Kidney (tissue), 14 donors: ENCODE data around the gene TRAF3. TPM values are rescaled to one million over a fixed set of nuclear protein-coding genes. Genes with fewer than 3 reads are reported as not detected.

Experiments
- DNase-seq, 5 donors: peaks; one replicate each; pipeline ENCODE4 v3.0.0-alpha.2; 2013 to 2020
- FAIRE-seq: peaks from 2 replicates; lab custom pipeline; 2012; peaks lifted over from hg19 to GRCh38; lab: Jason Lieb, UNC
- H3K27ac ChIP-seq, 2 donors: one replicate each; pipeline ENCODE4 v1.7.0; 2013; ENCODE audit warnings: low read depth in 2 of 2, low read length in 2 of 2, inconsistent platforms in 1 of 2
- H3K27me3 ChIP-seq: one replicate; pipeline ENCODE4 v1.7.1; 2013; ENCODE audit warnings: low read length, inconsistent platforms; ENCODE audit not compliant: control insufficient read depth, insufficient read depth
- H3K36me3 ChIP-seq, 3 donors: one replicate each; pipeline versions ENCODE4 v1.7.0 to v1.7.1; 2013; ENCODE audit warnings: low read length in 3 of 3, control low read depth in 1 of 3, inconsistent platforms in 1 of 3; ENCODE audit not compliant: insufficient read depth in 3 of 3, control insufficient read depth in 2 of 3
- H3K4me1 ChIP-seq, 3 donors: one replicate each; pipeline versions ENCODE4 v1.7.0 to v1.7.1; 2013; ENCODE audit warnings: low read length in 3 of 3, inconsistent platforms in 1 of 3, low read depth in 1 of 3; ENCODE audit not compliant: control insufficient read depth in 2 of 3, insufficient read depth in 2 of 3
- H3K4me3 ChIP-seq, 3 donors: one replicate each; pipeline versions ENCODE4 v1.7.0 to v1.8.1; 2013; ENCODE audit warnings: low read length in 3 of 3, control low read depth in 1 of 3, inconsistent platforms in 1 of 3
- H3K9ac ChIP-seq, 3 donors: one replicate each; pipeline versions ENCODE4 v1.7.0 to v1.7.1; 2013; ENCODE audit warnings: low read length in 3 of 3, control low read depth in 1 of 3, inconsistent platforms in 1 of 3
- H3K9me3 ChIP-seq, 3 donors: one replicate each; pipeline versions ENCODE4 v1.7.0 to v1.7.1; 2013; ENCODE audit warnings: low read length in 3 of 3, control low read depth in 1 of 3, inconsistent platforms in 1 of 3; ENCODE audit not compliant: control insufficient read depth in 2 of 3, insufficient read depth in 1 of 3
- CTCF ChIP-seq: IDR thresholded peaks from 3 replicates; pipeline ENCODE4 v1.5.1; 2012; ENCODE audit warnings: mild to moderate bottlenecking, moderate library complexity, borderline replicate concordance; ENCODE audit not compliant: insufficient read depth; ENCODE audit errors: extremely low read depth
- intact Hi-C: fragments of 100-400 bp; cut with DNase I; formaldehyde crosslinking; loops from one replicate; pipeline ENCODE4 v1.11.1; 2022
- polyA plus RNA-seq: library from polyadenylated mRNA; stranded (reverse); fragments of 350-450 nt; fragmentation: Illumina TruSeq; extraction: RNeasy Lipid Tissue Mini Kit (QIAGEN cat#74804); gene quantifications from one replicate; pipeline ENCODE4 v1.2.3, GENCODE V29; 2014; ENCODE audit warnings: low read depth, low replicate concordance; ENCODE audit not compliant: insufficient read depth
- total RNA-seq: library from RNA; stranded (reverse); fragmentation: NEBNext Ultra II Directional; extraction: Animal tissue kit (Norgen Biotek cat#: 25700); gene quantifications from one replicate; pipeline ENCODE4 v1.2.1, GENCODE V29; 2021
- donor health status: control.
- donor health status: control.
- donor health status: control.
- donor health status: control.
- donor health status: control.
- donor health status: DM: yes; HTN: yes; CAD: no.
- donor health status: Normal renal cell carcinoma (clear cell type).

Gene TRAF3
- total and polyA plus RNA-seq, 2 donors from 2014 or later, result 5.2 to 35.4 TPM

- no peak overlapping the region for H3K4me3 ChIP-seq
- intact Hi-C loops, result no loop called here
- H3K9ac ChIP-seq, result no peak overlapping the region
- TF ChIP-seq CTCF, result no peak
- H3K27ac ChIP-seq, result no peak overlapping the region
- FAIRE-seq (no peak), DNase-seq (peak in 3 of 5 donors; percentile 22 to 66 (median 56))
- H3K36me3 ChIP-seq, result no peaks in the 10 kb centered on the region
- peaks cover 0 to 2% (median 0%) of the 10 kb centered on the region in 3 donors for H3K4me1 ChIP-seq
- no peaks in the 10 kb centered on the region for H3K27me3 ChIP-seq
- H3K9me3 ChIP-seq, result peaks cover 0 to 4% (median 0%) of the 10 kb centered on the region in 3 donors
These were observed 18.0 kb downstream of the TRAF3 start for GRCh38 chr14:102795060-102795925.

DNA sequence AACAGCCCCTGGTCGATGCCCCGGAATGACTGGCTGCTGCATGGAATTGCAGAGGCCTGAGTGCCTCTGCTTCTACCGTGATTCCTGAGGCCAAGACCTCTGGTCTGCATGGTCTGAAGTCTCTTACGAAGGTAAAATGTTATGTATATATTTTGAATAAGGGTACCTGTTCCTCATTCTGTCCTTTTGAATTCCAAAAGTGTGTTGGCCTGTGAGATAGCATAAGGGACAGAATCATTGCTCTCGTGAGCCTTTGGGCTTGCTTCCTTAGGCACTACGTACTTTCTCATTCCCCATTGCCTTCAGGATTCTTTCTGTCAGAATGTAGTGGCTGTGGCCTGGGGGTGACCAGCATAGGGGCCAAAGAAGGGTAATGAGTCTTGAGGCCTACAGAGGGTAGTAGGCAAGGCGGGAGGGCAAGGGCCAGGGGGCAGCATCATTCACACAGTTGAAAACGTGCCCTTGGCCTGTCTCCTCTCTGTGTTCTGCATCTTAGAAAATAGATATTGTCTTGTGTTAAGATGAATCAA is 19.5 kb downstream of the TRAF3 start:
- H3K4me3 ChIP-seq, result no peak overlapping the region
- no peak for TF ChIP-seq CTCF
- H3K36me3 ChIP-seq, result no peaks in the 10 kb centered on the region
- intact Hi-C loops, result no loop called here
- no peak for FAIRE-seq
- peaks cover 0 to 4% (median 0%) of the 10 kb centered on the region in 3 donors for H3K9me3 ChIP-seq
- no peak for DNase-seq
- H3K4me1 ChIP-seq, result peaks cover 0 to 2% (median 0%) of the 10 kb centered on the region in 3 donors
- no peak overlapping the region for H3K27ac ChIP-seq
- no peaks in the 10 kb centered on the region for H3K27me3 ChIP-seq
- H3K9ac ChIP-seq, result no peak overlapping the region

- intact Hi-C loops, result no loop called here
These were observed 21.7 kb downstream of the TRAF3 start for GRCh38 chr14:102798926-102799325.

More at GRCh38 chr14:102798926-102799325, 21.7 kb downstream of the TRAF3 start:
- FAIRE-seq (no peak), DNase-seq (no peak)
- Histone ChIP-seq H3K4me3 (no peak overlapping the region), H3K27me3 (no peaks in the 10 kb centered on the region), H3K9ac (no peak overlapping the region), H3K27ac (no peak overlapping the region), H3K36me3 (no peaks in the 10 kb centered on the region), H3K9me3 (no peaks in the 10 kb centered on the region), H3K4me1 (peaks cover 0 to 2% (median 0%) of the 10 kb centered on the region in 3 donors)
- no peak for TF ChIP-seq CTCF
